Astrocyte (in vitro differentiated cells and primary cell): ENCODE data around the gene TUBGCP5.
"Not testable (repeated sequence)": the region's sequence is repeated elsewhere in the genome, so short reads cannot be mapped to it uniquely, and the experiment has no call there.

Source experiments
- CTCF ChIP-seq: IDR thresholded peaks from 2 replicates; pipeline ENCODE4 v1.5.1; 2011; ENCODE audit warnings: low read depth, mild to moderate bottlenecking, inconsistent platforms, low read length, moderate library complexity; ENCODE audit not compliant: insufficient read depth
- EZH2 ChIP-seq: IDR thresholded peaks from 2 replicates; pipeline ENCODE4 v1.6.1; 2012; ENCODE audit warnings: mild to moderate bottlenecking, low read length, inconsistent platforms; ENCODE audit not compliant: insufficient read depth

GRCh38 chr15:22981931-22982330 is 57.4 kb downstream of the TUBGCP5 start:
- not testable (repeated sequence) for TF ChIP-seq CTCF, EZH2
